MCF 10A (cell line): ENCODE results near the gene INS. TPM values are rescaled to one million over a fixed set of nuclear protein-coding genes. Genes with fewer than 3 reads are reported as not detected.

Experiments used
- BruUV-seq: library from RNA; stranded (reverse); fragments of 400-500 nt; replicated peaks from 2 replicates; lab custom pipeline; 2021; lab: Mats Ljungman, UMichigan
- CTCF ChIA-PET: fragments of 300-600 bp; sonication (Branson Sonifier 250); formaldehyde crosslinking; extraction: SDS; loops from one replicate; lab custom pipeline; 2021; ENCODE audit warnings: antibody characterized with exemption, inconsistent platforms; lab: Yijun Ruan, JAX
- POLR2A ChIA-PET: fragments of 300-600, 350-650 bp; sonication (Branson Sonifier 250); formaldehyde crosslinking; extraction: SDS; loops from one replicate; lab custom pipeline; 2020; ENCODE audit warnings: antibody characterized with exemption, inconsistent platforms; lab: Yijun Ruan, JAX
- DNase-seq: peaks from one replicate; pipeline ENCODE4 v3.0.0-alpha.2; 2018; ENCODE audit not compliant: unreplicated experiment
- H3K27ac Mint-ChIP-seq: one replicate; pipeline ENCODE4 v1.8.0; 2022; ENCODE audit warnings: mild to moderate bottlenecking, low read depth, mixed read lengths; ENCODE audit not compliant: unreplicated experiment
- H3K27me3 Mint-ChIP-seq: one replicate; pipeline ENCODE4 v1.8.0; 2022; ENCODE audit warnings: mixed read lengths; ENCODE audit not compliant: insufficient read depth, unreplicated experiment
- H3K36me3 Mint-ChIP-seq: one replicate; pipeline ENCODE4 v1.8.0; 2022; ENCODE audit warnings: mild to moderate bottlenecking, moderate library complexity, mixed read lengths; ENCODE audit not compliant: insufficient read depth, unreplicated experiment
- H3K4me1 Mint-ChIP-seq: one replicate; pipeline ENCODE4 v1.8.0; 2022; ENCODE audit warnings: mixed read lengths; ENCODE audit not compliant: insufficient read depth, unreplicated experiment
- H3K4me3 Mint-ChIP-seq: one replicate; pipeline ENCODE4 v1.8.0; 2022; ENCODE audit warnings: mild to moderate bottlenecking, moderate library complexity, mixed read lengths; ENCODE audit not compliant: unreplicated experiment
- H3K9me3 Mint-ChIP-seq: one replicate; pipeline ENCODE4 v1.8.0; 2022; ENCODE audit warnings: mixed read lengths; ENCODE audit not compliant: unreplicated experiment
- intact Hi-C: fragments of 100-400 bp; cut with micrococcal nuclease; formaldehyde crosslinking; loops from 2 replicates; pipeline ENCODE4 v1.14.1; 2022
- total RNA-seq: library from RNA; stranded (reverse); gene quantifications from 2 replicates; pipeline ENCODE4 v1.2.3, GENCODE V29; 2022
- TF ChIP-seq, protein P1 (sequence below): fragments of 200-600 bp; IDR thresholded peaks from one replicate; pipeline ENCODE4 v1.8.0; 2022; ENCODE audit warnings: antibody characterized with exemption, mild to moderate bottlenecking; ENCODE audit not compliant: unreplicated experiment

INS gene
- total RNA-seq, 1 experiment from 2014 or later = not detected

DNA sequence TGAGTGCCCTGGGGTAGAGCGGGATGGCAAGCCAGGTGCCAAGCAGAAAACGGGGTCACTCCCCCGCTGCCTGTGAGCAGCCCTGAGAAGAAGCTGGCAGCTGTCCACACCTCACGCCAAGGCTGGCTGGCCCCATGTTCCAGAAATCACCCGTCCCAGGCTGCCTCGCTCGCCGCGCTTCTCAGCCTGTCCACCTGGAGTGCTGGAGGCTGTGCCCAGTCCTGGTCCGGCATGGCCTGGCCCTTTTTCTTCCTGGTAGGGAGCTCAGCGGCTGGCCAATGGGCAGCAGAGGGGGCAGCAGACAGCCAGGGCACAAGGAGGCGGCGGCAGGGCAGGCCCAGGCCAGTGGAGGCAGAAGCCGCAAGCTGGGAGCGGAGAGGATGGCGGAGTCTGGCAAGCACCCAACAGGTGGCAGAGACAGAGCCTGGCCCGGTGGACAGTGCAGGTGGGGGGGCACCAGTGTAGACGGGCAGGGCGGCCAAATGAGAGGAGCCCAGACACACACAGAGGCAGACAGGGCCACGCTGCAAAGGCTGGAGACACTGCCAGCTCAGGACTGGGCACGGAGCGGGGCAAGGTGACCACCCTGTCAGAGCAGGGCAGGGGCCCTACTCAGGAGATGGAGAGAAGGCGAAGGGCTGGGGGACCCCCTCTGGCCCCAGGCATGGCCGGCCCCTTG, 47.8 kb upstream of the INS start:
- peak; percentile 20 for DNase-seq
- BruUV-seq = no TSS peak
- Mint-ChIP-seq H3K4me1 (peaks cover 6% of the 10 kb centered on the region), H3K27ac (no peak overlapping the region), H3K27me3 (no peaks in the 10 kb centered on the region), H3K4me3 (no peak overlapping the region), H3K9me3 (no peaks in the 10 kb centered on the region), H3K36me3 (no peaks in the 10 kb centered on the region)
- POLR2A ChIA-PET = interaction anchor here (0.7 kb wide), 1 partner anchor 53 kb away, joined by 3 read pairs; no protein-coding TSS in a partner anchor
- TF ChIP-seq, protein P1, sequence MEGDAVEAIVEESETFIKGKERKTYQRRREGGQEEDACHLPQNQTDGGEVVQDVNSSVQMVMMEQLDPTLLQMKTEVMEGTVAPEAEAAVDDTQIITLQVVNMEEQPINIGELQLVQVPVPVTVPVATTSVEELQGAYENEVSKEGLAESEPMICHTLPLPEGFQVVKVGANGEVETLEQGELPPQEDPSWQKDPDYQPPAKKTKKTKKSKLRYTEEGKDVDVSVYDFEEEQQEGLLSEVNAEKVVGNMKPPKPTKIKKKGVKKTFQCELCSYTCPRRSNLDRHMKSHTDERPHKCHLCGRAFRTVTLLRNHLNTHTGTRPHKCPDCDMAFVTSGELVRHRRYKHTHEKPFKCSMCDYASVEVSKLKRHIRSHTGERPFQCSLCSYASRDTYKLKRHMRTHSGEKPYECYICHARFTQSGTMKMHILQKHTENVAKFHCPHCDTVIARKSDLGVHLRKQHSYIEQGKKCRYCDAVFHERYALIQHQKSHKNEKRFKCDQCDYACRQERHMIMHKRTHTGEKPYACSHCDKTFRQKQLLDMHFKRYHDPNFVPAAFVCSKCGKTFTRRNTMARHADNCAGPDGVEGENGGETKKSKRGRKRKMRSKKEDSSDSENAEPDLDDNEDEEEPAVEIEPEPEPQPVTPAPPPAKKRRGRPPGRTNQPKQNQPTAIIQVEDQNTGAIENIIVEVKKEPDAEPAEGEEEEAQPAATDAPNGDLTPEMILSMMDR = no peak
- CTCF ChIA-PET = interaction anchor here (0.6 to 1.3 kb wide), 9 partner anchors 15 to 323 kb away, joined by 3 to 7 read pairs (median 4); no protein-coding TSS in a partner anchor
- intact Hi-C loops = no loop called here

DNA sequence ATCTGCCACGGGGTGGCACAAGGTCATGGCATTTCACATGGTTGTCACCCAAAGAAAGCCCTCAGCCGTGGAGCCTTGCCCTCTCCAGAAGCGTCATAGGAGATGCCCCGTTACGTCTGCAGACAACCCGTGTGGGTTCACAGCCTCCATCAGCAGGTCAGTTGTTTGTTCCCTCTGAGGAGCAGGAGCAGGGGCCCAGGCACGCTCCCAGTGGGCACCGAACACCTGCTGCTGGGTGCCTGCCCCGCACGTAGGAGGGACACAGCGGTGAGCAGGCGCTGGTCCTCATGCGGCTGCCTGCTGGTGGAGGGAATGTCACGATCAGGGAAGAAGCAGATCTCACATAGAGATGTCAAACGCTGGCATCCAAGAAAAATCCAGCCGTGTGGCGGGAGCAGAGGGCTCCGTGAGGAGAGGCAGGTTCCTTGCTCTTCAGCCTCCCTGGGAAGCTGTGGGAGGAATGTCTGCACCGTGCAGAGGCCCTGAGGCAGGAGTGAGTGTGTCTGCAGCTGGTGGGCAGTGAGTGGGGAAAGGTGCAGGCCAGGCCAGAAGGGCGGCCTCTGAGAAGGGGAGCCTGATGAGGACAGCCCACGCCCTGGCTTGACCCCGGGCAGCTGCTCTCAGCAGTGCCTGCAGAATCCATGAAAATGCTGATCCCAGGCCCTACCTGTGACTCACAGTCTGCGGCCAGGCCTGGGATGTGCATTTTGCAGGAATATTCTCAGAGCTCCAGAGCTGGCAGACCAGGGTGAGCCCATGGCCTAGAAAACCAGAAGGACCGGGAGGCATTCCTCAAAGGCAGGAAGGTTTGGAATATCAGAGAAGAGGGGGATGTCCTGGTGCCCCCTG, 47.0 kb upstream of the INS start:
- Mint-ChIP-seq H3K36me3 (no peaks in the 10 kb centered on the region), H3K9me3 (no peaks in the 10 kb centered on the region), H3K27ac (no peak overlapping the region), H3K4me1 (peaks cover 6% of the 10 kb centered on the region), H3K27me3 (no peaks in the 10 kb centered on the region), H3K4me3 (no peak overlapping the region)
- TF ChIP-seq, protein P1 = no peak
- POLR2A ChIA-PET = interaction anchor here (0.7 kb wide), 2 partner anchors 52 to 108 kb away, joined by 3 read pairs; no protein-coding TSS in a partner anchor
- intact Hi-C loops = no loop called here
- no peak for DNase-seq
- no TSS peak for BruUV-seq
- CTCF ChIA-PET = interaction anchor here (0.8 to 1.3 kb wide), 8 partner anchors 14 to 324 kb away, joined by 3 to 7 read pairs (median 4); no protein-coding TSS in a partner anchor

DNA sequence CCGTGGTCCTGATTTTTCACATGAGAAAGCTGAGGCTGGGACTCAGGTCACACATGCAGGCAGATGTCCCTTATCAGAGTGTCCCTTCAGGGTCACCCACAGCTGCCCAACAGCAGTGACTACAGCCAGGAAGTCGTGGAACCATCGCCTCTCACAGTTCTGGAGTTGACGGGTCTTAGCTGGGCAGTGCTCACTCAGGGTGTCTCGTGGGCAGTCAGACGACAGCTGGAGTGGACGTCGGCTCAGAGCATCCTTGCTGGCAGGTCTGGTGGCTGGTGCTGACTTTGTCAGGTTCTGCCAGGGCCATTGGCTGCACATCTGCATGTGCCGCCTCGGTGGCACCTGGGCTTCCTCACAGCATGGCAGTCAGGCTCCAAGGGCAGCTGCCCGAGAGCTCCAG, 46.2 kb upstream of the INS start:
- TF ChIP-seq, protein P1 = no peak
- Mint-ChIP-seq H3K4me3 (no peak overlapping the region), H3K27me3 (no peaks in the 10 kb centered on the region), H3K4me1 (peaks cover 10% of the 10 kb centered on the region), H3K27ac (no peak overlapping the region), H3K9me3 (no peaks in the 10 kb centered on the region), H3K36me3 (no peaks in the 10 kb centered on the region)
- intact Hi-C loops = no loop called here
- ChIA-PET POLR2A (no interaction called here), CTCF (interaction anchor here (0.6 to 1.0 kb wide), 4 partner anchors 13 to 99 kb away, joined by 3 to 4 read pairs (median 4); no protein-coding TSS in a partner anchor)
- DNase-seq = no peak
- BruUV-seq = no TSS peak
